SIG-M5 treated with dmso at 0.1 percent for 504 hours (cell line): ENCODE data around the gene COL9A3.

ENCODE experiments used
- DNase-seq: peaks from one replicate; lab custom pipeline; 2025; ENCODE audit not compliant: unreplicated experiment; lab: John Stamatoyannopoulos, UW

The COL9A3 gene

GRCh38 chr20:62822239-62822787 lies 5.5 kb downstream of the COL9A3 start:
- no peak for DNase-seq

- peak; percentile 86 for DNase-seq
These were observed 6.2 kb downstream of the COL9A3 start for GRCh38 chr20:62822788-62823651.

GRCh38 chr20:62823688-62824475 lies 7.0 kb downstream of the COL9A3 start:
- DNase-seq: no peak

DNA sequence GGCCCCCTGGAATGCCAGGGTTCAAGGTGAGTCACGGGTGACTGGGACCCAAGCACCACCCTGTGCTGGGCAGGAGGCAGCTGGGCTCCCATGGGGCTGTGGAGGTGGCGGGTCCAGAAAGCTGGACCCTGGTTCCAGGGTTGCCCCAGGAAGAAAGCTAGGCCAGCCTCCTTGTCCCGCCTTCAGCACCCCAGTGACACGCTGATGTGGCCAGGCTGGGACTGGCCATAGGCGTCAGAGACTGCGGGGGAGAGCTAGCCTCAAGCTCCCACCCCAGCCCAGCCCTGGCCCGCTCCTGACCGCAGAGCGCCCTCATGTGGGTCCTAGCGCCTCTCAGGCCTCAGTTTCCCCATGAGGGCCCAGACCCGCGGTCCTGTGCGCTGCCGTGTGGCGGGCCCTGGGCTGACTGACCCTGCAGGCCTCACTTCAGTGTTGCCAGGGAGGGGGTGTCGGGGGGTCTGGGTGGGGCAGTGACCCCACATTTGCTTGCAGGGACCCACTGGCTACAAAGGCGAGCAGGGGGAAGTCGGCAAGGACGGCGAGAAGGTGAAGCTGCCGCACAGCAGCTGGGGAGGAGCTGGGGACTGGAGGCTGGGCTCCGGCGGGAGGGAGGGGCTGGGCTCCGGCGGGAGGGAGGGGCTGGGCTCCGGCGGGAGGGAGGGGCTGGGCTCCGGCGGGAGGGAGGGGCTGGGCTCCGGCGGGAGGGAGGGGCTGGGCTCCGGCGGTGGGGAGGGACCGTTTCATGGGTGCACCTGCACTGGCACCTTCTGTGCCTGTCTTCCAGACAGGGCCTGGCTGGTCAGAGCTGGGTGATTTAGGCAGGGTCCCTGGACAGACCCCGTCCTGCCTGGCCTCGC lies 7.9 kb downstream of the COL9A3 start:
- peak; percentile 33 for DNase-seq

GRCh38 chr20:62825333-62825985 lies 8.6 kb downstream of the COL9A3 start:
- DNase-seq: no peak

DNA sequence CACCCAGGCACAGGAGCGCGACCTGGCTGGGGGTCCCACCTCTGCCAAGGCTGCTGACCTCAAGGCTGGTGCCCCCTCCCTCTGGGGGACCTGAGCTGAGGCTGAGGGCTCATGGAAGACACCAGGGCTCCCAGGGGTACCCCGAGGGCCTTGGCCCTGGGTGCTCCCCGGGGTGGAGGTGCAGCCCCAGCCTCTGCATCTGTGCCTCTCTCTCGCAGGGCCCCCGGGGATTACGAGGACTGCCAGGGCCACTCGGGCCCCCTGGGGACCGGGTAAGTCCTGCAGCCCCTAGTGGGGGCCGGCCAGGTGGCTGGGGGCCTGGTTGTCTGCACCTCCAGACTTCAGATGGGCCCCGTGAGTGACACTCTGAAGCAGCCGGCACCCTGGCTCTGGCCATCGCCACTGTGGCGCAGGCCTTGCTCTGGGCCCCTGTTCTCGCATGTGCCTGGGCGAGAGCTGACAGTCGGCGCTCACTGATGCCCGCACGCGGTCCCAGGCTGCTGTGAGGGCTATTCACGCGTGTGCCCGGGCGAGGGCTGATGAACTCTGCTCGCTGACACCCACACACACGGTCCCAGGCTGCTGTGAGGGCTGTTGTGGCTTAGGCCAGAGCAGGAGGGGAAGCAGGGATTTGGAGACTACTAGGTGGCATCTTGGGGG lies 9.3 kb downstream of the COL9A3 start:
- no peak for DNase-seq

DNA sequence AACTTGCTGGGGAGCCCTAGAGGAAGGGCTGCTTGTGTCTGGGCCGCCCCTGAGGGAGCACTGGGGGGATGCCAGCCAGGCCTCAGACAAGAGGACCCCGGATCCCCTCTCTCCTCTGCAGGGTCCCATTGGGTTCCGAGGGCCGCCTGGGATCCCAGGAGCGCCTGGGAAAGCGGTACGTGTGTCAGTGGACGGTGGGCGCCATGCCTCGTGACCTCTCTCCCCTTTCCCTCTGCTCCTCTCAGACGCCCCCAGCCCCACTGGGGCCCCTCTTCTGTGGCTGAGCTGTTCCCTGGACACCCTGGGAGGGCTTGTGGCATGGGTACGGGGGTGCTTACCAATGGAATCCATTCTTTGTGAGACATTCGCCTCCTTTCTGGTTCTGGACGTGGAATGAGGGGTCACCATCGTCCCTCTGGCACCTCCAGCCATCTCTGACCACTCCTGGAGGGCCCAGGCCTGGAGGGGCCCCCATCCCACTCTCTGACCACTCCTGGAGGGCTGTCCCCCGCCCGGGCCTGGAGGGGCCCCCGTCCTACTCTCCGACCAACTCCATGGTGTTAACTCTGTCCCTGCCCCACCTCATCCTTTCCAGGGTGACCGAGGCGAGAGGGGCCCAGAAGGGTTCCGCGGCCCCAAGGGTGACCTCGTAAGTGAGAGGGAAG lies 9.9 kb downstream of the COL9A3 start:
- DNase-seq: no peak

DNA sequence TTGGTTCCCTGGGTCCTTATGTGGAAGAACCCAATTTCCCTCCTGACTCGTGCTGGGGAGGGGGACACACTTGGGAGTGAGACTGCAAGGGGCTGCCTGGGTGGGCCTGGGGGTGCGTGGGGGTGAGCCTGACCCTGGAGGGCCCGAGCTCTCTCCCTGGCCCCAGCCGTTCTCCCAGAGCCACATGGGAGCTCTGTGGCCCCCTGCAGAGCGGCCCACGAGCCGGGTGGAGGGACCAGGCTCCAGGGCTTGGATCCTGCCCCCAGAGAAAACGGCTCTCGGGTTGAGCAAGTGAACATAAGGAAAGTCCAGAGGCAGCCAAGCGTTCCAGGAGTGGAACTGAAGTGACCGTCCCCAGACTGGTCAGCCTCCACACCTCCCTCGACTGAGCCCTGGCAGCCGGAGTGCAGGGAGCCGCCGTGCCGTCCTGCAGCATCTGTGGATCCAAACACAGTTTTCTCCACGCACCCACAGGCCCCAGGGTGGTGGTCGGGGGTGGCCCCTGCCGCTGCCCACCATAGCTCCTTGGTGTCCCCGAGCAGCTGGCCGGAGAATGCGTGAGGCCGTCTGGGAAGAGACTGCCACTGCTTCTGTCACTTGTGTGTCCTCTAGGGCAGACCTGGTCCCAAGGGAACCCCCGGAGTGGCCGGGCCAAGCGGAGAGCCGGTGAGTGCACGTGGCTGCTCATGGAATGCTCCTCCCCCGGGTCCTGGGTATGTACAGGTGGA lies 10.6 kb downstream of the COL9A3 start:
- no peak for DNase-seq

- DNase-seq: no peak
These were observed 11.2 kb downstream of the COL9A3 start for GRCh38 chr20:62828051-62828450.

GRCh38 chr20:62828511-62829230 lies 11.8 kb downstream of the COL9A3 start:
- DNase-seq: no peak

- no peak for DNase-seq
These were observed 12.7 kb downstream of the COL9A3 start for GRCh38 chr20:62829231-62830230.

GRCh38 chr20:62830251-62830650 lies 13.4 kb downstream of the COL9A3 start:
- DNase-seq: no peak

- no peak for DNase-seq
These were observed 14.0 kb downstream of the COL9A3 start for GRCh38 chr20:62830821-62831220.

DNA sequence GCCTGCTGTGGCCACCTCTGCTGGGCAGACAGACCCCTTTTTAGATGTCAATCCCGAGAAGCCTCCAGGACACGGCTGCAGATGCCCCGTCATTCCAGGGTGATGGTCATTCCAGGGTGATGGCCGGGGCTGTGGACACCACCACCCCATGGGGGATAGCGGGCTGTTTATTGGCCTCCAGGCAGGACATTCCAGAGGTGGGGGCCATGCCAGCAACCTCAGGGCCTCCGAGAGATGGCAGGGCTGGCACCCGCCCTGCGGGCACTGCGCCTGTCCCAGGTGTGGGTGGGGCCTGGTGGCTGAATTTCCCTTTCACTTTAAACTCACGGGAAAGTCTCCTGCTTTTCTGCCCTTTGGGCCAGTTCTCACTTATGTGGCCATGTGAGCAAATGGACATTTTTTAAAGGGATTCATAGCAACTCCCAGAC lies 14.5 kb downstream of the COL9A3 start:
- DNase-seq: no peak

DNA sequence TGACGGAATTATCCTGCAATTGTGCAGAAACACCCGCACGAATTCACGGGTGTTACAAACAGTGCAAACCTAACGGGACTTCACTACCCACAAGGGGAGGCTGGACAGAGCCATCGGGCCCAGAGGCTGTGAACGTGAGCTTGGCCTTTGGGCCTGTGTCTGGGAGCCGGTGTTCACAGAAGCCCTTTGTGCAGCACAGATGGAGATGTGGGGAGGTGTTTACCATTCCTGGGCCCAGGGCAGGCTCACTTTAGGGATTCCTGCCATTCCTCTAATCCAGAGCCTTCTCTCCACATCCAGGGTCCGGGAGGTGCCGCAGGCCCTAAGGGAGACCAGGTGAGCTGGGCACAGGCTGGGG lies 15.0 kb downstream of the COL9A3 start:
- DNase-seq: no peak

GRCh38 chr20:62832212-62832922 lies 15.5 kb downstream of the COL9A3 start:
- DNase-seq: peak; percentile 90
